H1 (cell line): ENCODE data around the gene ONECUT3. TPM values are rescaled to one million over a fixed set of nuclear protein-coding genes. Genes with fewer than 3 reads are reported as not detected.
A peak's percentile ranks its signal among the peaks of the same experiment; 100 is the strongest.

ENCODE experiments used
- CTCF ChIA-PET: fragments of 300-600 bp; sonication (Branson Sonifier 250); formaldehyde crosslinking; loops from one replicate; lab custom pipeline; 2021; ENCODE audit not compliant: partially characterized antibody; lab: Charles Lee
- POLR2A ChIA-PET: fragments of 300-600 bp; sonication (Branson Sonifier 250); formaldehyde crosslinking; loops from one replicate; lab custom pipeline; 2021; ENCODE audit warnings: inconsistent platforms; ENCODE audit not compliant: partially characterized antibody; lab: Charles Lee
- DNase-seq, 2 experiments: peaks; one replicate each; pipeline versions ENCODE4 v3.0.0 to v3.0.0-alpha.2; 2010 to 2022; ENCODE audit warnings: low spot score in 2 of 2, low read depth in 1 of 2, mixed read lengths in 1 of 2
- FAIRE-seq: peaks from 2 replicates; lab custom pipeline; 2011; peaks lifted over from hg19 to GRCh38; lab: Jason Lieb, UNC
- H2AFZ ChIP-seq: 2 replicates; pipeline ENCODE4 v1.8.1; 2012; ENCODE audit warnings: low read length, inconsistent platforms
- H2AK5ac ChIP-seq: 2 replicates; pipeline ENCODE4 v1.6.1; 2013; ENCODE audit warnings: low read depth, low read length
- H2BK120ac ChIP-seq: replicated peaks from 2 replicates; pipeline ENCODE3; 2013; ENCODE audit warnings: low read depth, low read length, inconsistent platforms
- H2BK12ac ChIP-seq: 2 replicates; pipeline ENCODE4 v1.6.1; 2013; ENCODE audit warnings: low read depth, low read length
- H2BK15ac ChIP-seq: 2 replicates; pipeline ENCODE4 v1.6.1; 2013; ENCODE audit warnings: low read length
- H2BK20ac ChIP-seq: 2 replicates; pipeline ENCODE4 v1.6.1; 2013; ENCODE audit warnings: low read length
- H2BK5ac ChIP-seq: 2 replicates; pipeline ENCODE4 v1.6.1; 2013; ENCODE audit warnings: low read depth, low read length
- H3K14ac ChIP-seq: 2 replicates; pipeline ENCODE4 v1.6.1; 2013; ENCODE audit warnings: inconsistent platforms; ENCODE audit not compliant: insufficient read length
- H3K18ac ChIP-seq: 2 replicates; pipeline ENCODE4 v1.6.1; 2013; ENCODE audit warnings: low read length; ENCODE audit errors: extremely low read depth
- H3K23ac ChIP-seq: 2 replicates; pipeline ENCODE4 v1.6.1; 2013; ENCODE audit warnings: inconsistent platforms; ENCODE audit not compliant: insufficient read length
- H3K23me2 ChIP-seq: 2 replicates; pipeline ENCODE4 v1.6.1; 2013; ENCODE audit warnings: low read depth, low read length
- H3K27ac ChIP-seq: 2 replicates; pipeline ENCODE4 v1.6.1; 2011; ENCODE audit warnings: low read depth, low read length, inconsistent platforms
- H3K27me3 ChIP-seq, 4 experiments: replicated peaks in 1 of 4; 1 replicate in 1 of 4; 2 replicates in 3 of 4; pipeline versions ENCODE4 v1.6.1 to v1.8.1; 2011 to 2013; ENCODE audit warnings: low read length in 3 of 4, mild to moderate bottlenecking in 3 of 4, inconsistent platforms in 2 of 4, mixed read lengths in 2 of 4, moderate library complexity in 1 of 4; ENCODE audit not compliant: control insufficient read depth in 3 of 4, insufficient read depth in 3 of 4; ENCODE audit errors: extremely low read depth in 1 of 4
- H3K36me3 ChIP-seq, 4 experiments: 2 replicates each; pipeline versions ENCODE4 v1.6.1 to v1.8.1; 2011 to 2013; ENCODE audit warnings: mild to moderate bottlenecking in 4 of 4, low read length in 3 of 4, moderate library complexity in 2 of 4, control low read depth in 1 of 4, inconsistent platforms in 1 of 4; ENCODE audit not compliant: insufficient read depth in 4 of 4, control insufficient read depth in 2 of 4
- H3K4ac ChIP-seq: replicated peaks from 2 replicates; pipeline ENCODE3; 2013; ENCODE audit warnings: low read length, low read depth, mixed read lengths, inconsistent platforms; ENCODE audit not compliant: insufficient read length
- H3K4me1 ChIP-seq, 4 experiments: replicated peaks in 1 of 4; 1 replicate in 1 of 4; 2 replicates in 3 of 4; pipeline versions ENCODE4 v1.6.1 to v1.8.1; 2011 to 2013; ENCODE audit warnings: low read length in 3 of 4, inconsistent platforms in 2 of 4, mixed read lengths in 1 of 4; ENCODE audit not compliant: insufficient read depth in 4 of 4, control insufficient read depth in 3 of 4
- H3K4me2 ChIP-seq, 2 experiments: 2 replicates each; pipeline versions ENCODE4 v1.6.1 to v1.8.1; 2011 to 2013; ENCODE audit warnings: low read depth in 2 of 2, low read length in 2 of 2, control low read depth in 1 of 2, inconsistent platforms in 1 of 2, mild to moderate bottlenecking in 1 of 2; ENCODE audit not compliant: insufficient read depth in 1 of 2
- H3K4me3 ChIP-seq, 4 experiments: fragments of 200-600, 300-600 bp in 1 of 4; sonication (generic), shearing (Covaris generic), sonication (Bioruptor Twin) in 1 of 4; 2 replicates each; pipeline versions ENCODE4 v1.5.1 to v1.8.1; 2011 to 2016; ENCODE audit warnings: low read length in 4 of 4, low read depth in 3 of 4, control low read depth in 2 of 4, inconsistent platforms in 2 of 4, mild to moderate bottlenecking in 2 of 4, mixed read lengths in 1 of 4, moderate library complexity in 1 of 4; ENCODE audit not compliant: insufficient read depth in 2 of 4; ENCODE audit errors: extremely low read depth in 1 of 4
- H3K56ac ChIP-seq: replicated peaks from 2 replicates; pipeline ENCODE3; 2013; ENCODE audit warnings: low read depth, mild to moderate bottlenecking, mixed read lengths, low read length, inconsistent platforms; ENCODE audit not compliant: insufficient read length
- H3K79me1 ChIP-seq: 2 replicates; pipeline ENCODE4 v1.6.1; 2013; ENCODE audit warnings: low read depth, low read length, control low read depth
- H3K79me2 ChIP-seq, 2 experiments: 2 replicates each; pipeline versions ENCODE4 v1.6.1 to v1.8.1; 2012 to 2013; ENCODE audit warnings: low read length in 2 of 2, mild to moderate bottlenecking in 2 of 2, inconsistent platforms in 1 of 2; ENCODE audit not compliant: insufficient read depth in 2 of 2, control insufficient read depth in 1 of 2
- H3K9ac ChIP-seq, 4 experiments: replicated peaks in 1 of 4; 1 replicate in 1 of 4; 2 replicates in 3 of 4; pipeline versions ENCODE4 v1.6.1 to v1.8.1; 2011 to 2013; ENCODE audit warnings: low read depth in 3 of 4, low read length in 3 of 4, control low read depth in 2 of 4, mild to moderate bottlenecking in 2 of 4, moderate library complexity in 2 of 4, inconsistent platforms in 1 of 4; ENCODE audit errors: extremely low read depth in 1 of 4
- H3K9me3 ChIP-seq, 2 experiments: 2 replicates each; pipeline versions ENCODE4 v1.6.1 to v1.8.1; 2012 to 2013; ENCODE audit warnings: mild to moderate bottlenecking in 2 of 2, moderate library complexity in 2 of 2, control low read depth in 1 of 2, inconsistent platforms in 1 of 2, low read depth in 1 of 2, low read length in 1 of 2, mixed read lengths in 1 of 2; ENCODE audit not compliant: insufficient read depth in 2 of 2
- H4K20me1 ChIP-seq, 2 experiments: replicated peaks in 1 of 2; 2 replicates each; pipeline versions ENCODE3 to v1.8.1; 2011 to 2013; ENCODE audit warnings: inconsistent platforms in 2 of 2, low read length in 2 of 2, mild to moderate bottlenecking in 1 of 2; ENCODE audit not compliant: insufficient read depth in 2 of 2, control insufficient read depth in 1 of 2
- H4K5ac ChIP-seq: 2 replicates; pipeline ENCODE4 v1.6.1; 2013; ENCODE audit warnings: low read length, low read depth, mixed read lengths, inconsistent platforms; ENCODE audit not compliant: insufficient read length
- H4K8ac ChIP-seq: 2 replicates; pipeline ENCODE4 v1.8.0; 2013; ENCODE audit warnings: mild to moderate bottlenecking, moderate library complexity, low read length, inconsistent platforms; ENCODE audit not compliant: insufficient read depth; ENCODE audit errors: extremely low read depth
- H4K91ac ChIP-seq: replicated peaks from 2 replicates; pipeline ENCODE3; 2013; ENCODE audit warnings: low read length, mixed read lengths, inconsistent platforms; ENCODE audit not compliant: insufficient read length
- CBX5 ChIP-seq: fragments of 300-800, 300-1000 bp; sonication (generic); IDR thresholded peaks from 2 replicates; pipeline ENCODE4 v1.7.1; 2016; ENCODE audit warnings: antibody characterized with exemption, low read length, low read depth
- CBX8 ChIP-seq: fragments of 300-800, 300-1000 bp; sonication (generic); IDR thresholded peaks from 2 replicates; pipeline ENCODE4 v1.7.1; 2016; ENCODE audit warnings: low read depth, low read length, borderline replicate concordance
- CHD1 ChIP-seq: IDR thresholded peaks from 2 replicates; pipeline ENCODE4 v1.6.1; 2012; ENCODE audit warnings: low read depth, low read length, improper control_type of control experiment
- EGR1 ChIP-seq: IDR thresholded peaks from 2 replicates; pipeline ENCODE4 v1.6.1; 2011; ENCODE audit warnings: low read depth, low read length, borderline replicate concordance
- HDAC2 ChIP-seq, 2 experiments: fragments of 300-600 bp in 1 of 2; sonication (generic) in 1 of 2; IDR thresholded peaks; 2 replicates each; pipeline ENCODE4 v1.6.1; 2011 to 2012; ENCODE audit warnings: low read depth in 2 of 2, low read length in 2 of 2, mild to moderate bottlenecking in 2 of 2, moderate library complexity in 2 of 2, borderline replicate concordance in 1 of 2, inconsistent platforms in 1 of 2
- SAP30 ChIP-seq: fragments of 300-600 bp; sonication (generic); IDR thresholded peaks from 2 replicates; pipeline ENCODE4 v1.7.1; 2012; ENCODE audit warnings: low read length, moderate library complexity, mild to moderate bottlenecking, inconsistent platforms; ENCODE audit not compliant: insufficient read depth, insufficient replicate concordance
- SIX5 ChIP-seq: IDR thresholded peaks from 2 replicates; pipeline ENCODE4 v1.6.1; 2011; ENCODE audit warnings: mild to moderate bottlenecking, low read depth, low read length
- SRF ChIP-seq: IDR thresholded peaks from 2 replicates; pipeline ENCODE4 v1.6.1; 2011; ENCODE audit warnings: mild to moderate bottlenecking, low read depth, low read length, moderate library complexity
- TAF7 ChIP-seq: optimal IDR thresholded peaks from 2 replicates; pipeline ENCODE3; 2011; ENCODE audit warnings: low read depth, mild to moderate bottlenecking, inconsistent platforms, low read length, moderate library complexity, borderline replicate concordance
- YY1 ChIP-seq: IDR thresholded peaks from 2 replicates; pipeline ENCODE4 v1.6.1; 2011; ENCODE audit warnings: low read depth, mild to moderate bottlenecking, low read length
- WGBS, 2 experiments: shearing (Covaris generic) in 1 of 2; methylation state at CpG; one replicate each; pipeline versions ENCODE4 v1.1.6 to v1.1.7; 2013 to 2015; ENCODE audit warnings: low lambda C conversion rate in 2 of 2, mixed read lengths in 2 of 2, inconsistent platforms in 1 of 2, low coverage in 1 of 2, missing lambda C conversion rate in 1 of 2; ENCODE audit not compliant: insufficient replicate concordance in 2 of 2, insufficient coverage in 1 of 2, insufficient read length in 1 of 2; ENCODE audit errors: extremely low coverage in 1 of 2, missing lambda C conversion rate in 1 of 2; 5-methylcytosine and 5-hydroxymethylcytosine counted together
- polyA plus RNA-seq, 7 experiments: library from polyadenylated mRNA; depleted of rRNA in 3 of 7; stranded (reverse) in 5 of 7; unstranded in 2 of 7; fragments of >200 nt in 5 of 7; fragments of 200-250 nt in 2 of 7; gene quantifications; 1 replicate in 5 of 7; 2 replicates in 1 of 7; 4 replicates in 1 of 7; pipeline versions ENCODE4 v1.2.1 to v1.2.3, GENCODE V29; 2011 to 2013; ENCODE audit warnings: missing spikeins in 2 of 7, mixed read lengths in 2 of 7
- total RNA-seq: library from RNA; stranded (reverse); fragmentation: NEBNext Ultra II Directional; extraction: Animal tissue kit (Norgen Biotek cat#: 25700); gene quantifications from 2 replicates; pipeline ENCODE4 v1.2.1, GENCODE V29; 2021

The ONECUT3 gene
- total and polyA plus RNA-seq, 2 of the 8 experiments (the other 6 are each of a cell fraction or from before 2014, with no cell fraction given), result not detected

DNA sequence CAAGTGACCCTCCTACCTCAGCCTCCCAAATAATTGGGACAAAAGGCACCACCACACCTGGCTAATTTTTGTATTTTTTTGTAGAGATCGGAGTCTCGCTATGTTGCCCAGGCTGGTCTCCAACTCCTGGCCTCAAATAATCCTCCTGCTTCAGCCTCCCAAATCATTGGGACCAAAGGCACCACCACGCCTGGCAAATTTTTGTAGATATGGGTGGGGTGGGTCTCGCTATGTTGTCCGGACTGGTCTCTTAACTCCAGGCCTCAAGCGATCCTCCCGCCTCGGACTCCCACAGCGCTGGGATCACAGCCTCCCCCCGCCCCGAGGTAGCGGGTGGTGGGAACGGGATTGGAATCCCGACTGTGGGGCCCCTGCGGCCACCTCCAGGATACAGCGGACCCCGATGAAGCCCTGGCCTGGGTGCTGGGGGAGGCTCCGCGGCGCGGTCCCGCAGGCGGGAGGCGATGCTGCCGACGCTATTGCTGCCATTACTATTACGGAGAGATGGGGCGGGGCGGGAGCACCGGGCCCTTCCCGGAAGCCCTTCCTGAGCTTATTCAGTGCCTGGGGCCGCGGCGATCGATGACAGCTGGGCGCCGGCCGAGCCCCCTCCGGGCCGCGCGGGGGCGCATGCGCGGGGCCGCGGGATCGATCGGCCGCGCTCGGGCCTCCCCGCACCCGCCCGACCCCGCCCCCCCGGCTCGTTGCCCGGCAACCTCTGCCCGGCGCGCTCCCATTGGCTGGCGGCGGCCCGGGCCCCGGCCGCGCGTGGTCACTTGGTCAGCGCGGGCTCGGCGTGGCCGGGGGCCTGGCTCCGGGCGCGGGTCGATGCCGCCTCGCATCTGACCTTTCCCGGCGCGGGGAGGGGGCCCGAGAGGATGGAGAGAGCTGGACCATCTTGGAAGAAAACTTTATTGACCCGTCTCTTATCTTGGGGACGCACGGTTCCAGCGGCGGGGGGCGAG is 27.9 kb upstream of the ONECUT3 start:
- Histone ChIP-seq H4K8ac (peak overlapping the region; percentile 85), H2BK15ac (no peak overlapping the region), H3K9ac (no peak overlapping the region), H3K9me3 (no peaks in the 10 kb centered on the region), H2AK5ac (no peak overlapping the region), H4K20me1 (peaks cover 0 to 7% of the 10 kb centered on the region in 2 experiments), H3K56ac (no peak overlapping the region), H4K5ac (peak overlapping the region; percentile 33), H4K91ac (no peak overlapping the region), H3K27ac (no peak overlapping the region), H2BK20ac (no peak overlapping the region), H2BK5ac (no peak overlapping the region), H3K4me1 (peaks cover 2 to 6% (median 4%) of the 10 kb centered on the region in 4 experiments; a peak in 6 of 7 replicates), H3K79me2 (no peaks in the 10 kb centered on the region), H3K4ac (no peak overlapping the region), H3K23me2 (peaks cover 8% of the 10 kb centered on the region; the same call in 1 of the 2 replicates), H3K79me1 (no peaks in the 10 kb centered on the region), H2AFZ (peak overlapping the region; percentile 63; the same call in 1 of the 2 replicates), H2BK12ac (no peak overlapping the region), H3K4me2 (peak overlapping the region; percentile 82 to 86), H3K18ac (no peak overlapping the region), H2BK120ac (no peak overlapping the region), H3K36me3 (no peaks in the 10 kb centered on the region), H3K23ac (no peak overlapping the region), H3K4me3 (peak overlapping the region; percentile 39 to 79 (median 53)), H3K14ac (no peak overlapping the region), H3K27me3 (peaks cover 3 to 22% (median 18%) of the 10 kb centered on the region in 4 experiments; a peak in 5 of 7 replicates)
- ChIA-PET CTCF (interaction anchor here (0.5 to 1.8 kb wide), 3 partner anchors 10 to 55 kb away, joined by 3 to 10 read pairs (median 3); no protein-coding TSS in a partner anchor), POLR2A (interaction anchor here (0.9 to 1.4 kb wide), 3 partner anchors 37 to 50 kb away, joined by 3 read pairs; no protein-coding TSS in a partner anchor)
- FAIRE-seq (no peak), DNase-seq (peak in 1 of 2 experiments; percentile 86)
- 15% methylated on average over 43 of the region's 90 CpGs; no CpG with 5 or more reads in 1 of the 2 experiments for WGBS, 2 experiments
- TF ChIP-seq TAF7 (no peak), SRF (no peak), CBX8 (no peak), CHD1 (no peak), SAP30 (no peak), YY1 (0 out of 2 replicates have a peak, but pooled peaks have one; percentile 25), HDAC2 (IDR thresholded peaks at IDR 0.05; ENCODE audit: borderline replicate concordance in 1 of 2, low read depth in 2 of 2, low read length in 2 of 2) (no peak), SIX5 (no peak), CBX5 (no peak), EGR1 (0 out of 2 replicates have a peak, but pooled peaks have one; percentile 9)
